Measurements from ENCODE around the gene ACACA. TPM values are rescaled to one million over a fixed set of nuclear protein-coding genes. Genes with fewer than 3 reads are reported as not detected.
A peak's percentile ranks its signal among the peaks of the same experiment; 100 is the strongest.

Gene ACACA
- total RNA-seq, 3 donors from 2014 or later (not counting 1 experiment from before 2014, with no cell fraction given) = 22.9 to 23.9 (median 23.6) TPM

DNA sequence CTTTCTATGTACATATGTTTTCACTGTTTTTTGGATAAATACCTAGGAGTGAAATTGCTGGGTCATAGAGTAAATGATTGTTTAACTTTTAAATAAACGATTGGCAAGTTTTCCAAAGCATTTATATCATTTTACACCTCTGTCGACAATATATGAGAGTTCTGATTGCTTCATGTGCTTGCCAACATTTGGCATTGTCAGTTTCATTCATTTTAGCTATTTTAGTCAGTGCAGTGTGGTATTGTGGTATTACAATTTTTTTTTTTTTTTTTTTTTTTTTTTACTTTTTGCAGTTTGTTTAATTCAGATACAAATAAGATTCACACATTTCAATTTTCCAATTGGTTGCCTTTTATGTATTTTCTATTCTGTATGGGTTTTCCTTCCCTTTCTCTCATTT, 26.0 kb upstream of the ACACA start:
- Mint-ChIP-seq H3K4me1 (peaks cover 10 to 15% of the 10 kb centered on the region in 2 donors), H3K27me3 (ENCODE audit: low read depth in 2 of 2) (no peaks in the 10 kb centered on the region), H3K36me3 (no peaks in the 10 kb centered on the region), H3K9me3 (no peaks in the 10 kb centered on the region), H3K27ac (no peak overlapping the region), H3K4me3 (no peak overlapping the region)
- no CpG with 5 or more reads among the region's 2 CpGs for WGBS (ENCODE audit: insufficient coverage)
- no peak for DNase-seq
- H3K9me3 ChIP-seq (ENCODE audit: control insufficient read depth, insufficient read depth, low read length) = no peaks in the 10 kb centered on the region
- ATAC-seq = no peak
- H3K27me3 ChIP-seq (ENCODE audit: control insufficient read depth, insufficient read depth, low read length) = no peaks in the 10 kb centered on the region
- peaks cover 20% of the 10 kb centered on the region for H3K36me3 ChIP-seq (ENCODE audit: control insufficient read depth, insufficient read depth, low read length)
- H3K4me1 ChIP-seq (ENCODE audit: control insufficient read depth, insufficient read depth, low read length) = no peaks in the 10 kb centered on the region
- H3K4me3 ChIP-seq (ENCODE audit: low read length) = no peak overlapping the region
- intact Hi-C loops (cut with micrococcal nuclease) = no loop called here
- no peak overlapping the region for H3K27ac ChIP-seq (ENCODE audit: low read length)
- TF ChIP-seq CTCF (IDR thresholded peaks at IDR 0.05) = no peak

GRCh38 chr17:37430051-37430627, 23.5 kb upstream of the ACACA start:
- Histone ChIP-seq H3K4me3 (ENCODE audit: low read length) (no peak overlapping the region), H3K36me3 (ENCODE audit: control insufficient read depth, insufficient read depth, low read length) (peaks cover 39% of the 10 kb centered on the region), H3K27me3 (ENCODE audit: control insufficient read depth, insufficient read depth, low read length) (no peaks in the 10 kb centered on the region), H3K27ac (ENCODE audit: low read length) (no peak overlapping the region), H3K9me3 (ENCODE audit: control insufficient read depth, insufficient read depth, low read length) (no peaks in the 10 kb centered on the region), H3K4me1 (ENCODE audit: control insufficient read depth, insufficient read depth, low read length) (no peaks in the 10 kb centered on the region)
- Mint-ChIP-seq H3K4me3 (no peak overlapping the region), H3K36me3 (no peaks in the 10 kb centered on the region), H3K4me1 (peaks cover 10 to 15% of the 10 kb centered on the region in 2 donors), H3K27me3 (ENCODE audit: low read depth in 2 of 2) (no peaks in the 10 kb centered on the region), H3K9me3 (no peaks in the 10 kb centered on the region), H3K27ac (peak overlapping the region; percentile 61 to 76)
- TF ChIP-seq CTCF (IDR thresholded peaks at IDR 0.05) = no peak
- intact Hi-C loops (cut with micrococcal nuclease) = no loop called here
- ATAC-seq (peak in 1 of 3 donors; percentile 44), DNase-seq (no peak)
- WGBS (ENCODE audit: insufficient coverage) = 64% methylated on average over 1 of the region's 1 CpG

- Mint-ChIP-seq H3K4me1 (peaks cover 10 to 15% of the 10 kb centered on the region in 2 donors), H3K9me3 (no peaks in the 10 kb centered on the region), H3K36me3 (no peaks in the 10 kb centered on the region), H3K4me3 (no peak overlapping the region), H3K27me3 (ENCODE audit: low read depth in 2 of 2) (no peaks in the 10 kb centered on the region), H3K27ac (peak overlapping the region; percentile 14 to 76)
- H3K27ac ChIP-seq (ENCODE audit: low read length) = no peak overlapping the region
- intact Hi-C loops (cut with micrococcal nuclease) = no loop called here
- WGBS (ENCODE audit: insufficient coverage) = 100% methylated on average over 1 of the region's 1 CpG
- H3K36me3 ChIP-seq (ENCODE audit: control insufficient read depth, insufficient read depth, low read length) = peaks cover 44% of the 10 kb centered on the region
- no peak for DNase-seq
- no peak for TF ChIP-seq CTCF (IDR thresholded peaks at IDR 0.05)
- H3K4me3 ChIP-seq (ENCODE audit: low read length) = no peak overlapping the region
- H3K27me3 ChIP-seq (ENCODE audit: control insufficient read depth, insufficient read depth, low read length) = no peaks in the 10 kb centered on the region
- no peak for ATAC-seq
- no peaks in the 10 kb centered on the region for H3K4me1 ChIP-seq (ENCODE audit: control insufficient read depth, insufficient read depth, low read length)
- no peaks in the 10 kb centered on the region for H3K9me3 ChIP-seq (ENCODE audit: control insufficient read depth, insufficient read depth, low read length)
Measured at GRCh38 chr17:37429453-37429852, 22.8 kb upstream of the ACACA start.

DNA sequence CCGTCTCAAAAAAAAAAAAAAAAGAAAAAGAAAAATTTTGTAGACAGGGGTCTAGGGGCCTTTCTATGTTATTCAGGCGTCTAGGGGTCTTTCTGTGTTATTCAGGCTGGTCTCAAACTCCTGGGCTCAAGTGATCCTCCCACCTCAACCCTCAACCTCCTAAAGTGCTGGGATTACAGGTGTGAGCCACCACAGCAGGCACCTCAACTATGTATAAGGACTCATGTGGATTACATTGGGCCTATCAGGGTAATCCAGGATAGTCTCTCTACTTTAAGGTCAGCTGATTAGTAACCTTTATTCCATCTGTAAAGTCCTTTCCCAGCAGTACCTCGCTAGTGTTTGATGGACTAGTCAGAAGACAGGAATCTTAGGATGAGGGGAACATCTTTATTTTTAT, 22.4 kb upstream of the ACACA start:
- Mint-ChIP-seq H3K9me3 (no peaks in the 10 kb centered on the region), H3K4me3 (no peak overlapping the region), H3K27me3 (ENCODE audit: low read depth in 2 of 2) (no peaks in the 10 kb centered on the region), H3K36me3 (no peaks in the 10 kb centered on the region), H3K4me1 (peaks cover 10 to 15% of the 10 kb centered on the region in 2 donors), H3K27ac (peak overlapping the region in 1 of 2 donors; percentile 76)
- ATAC-seq = no peak
- Histone ChIP-seq H3K9me3 (ENCODE audit: control insufficient read depth, insufficient read depth, low read length) (no peaks in the 10 kb centered on the region), H3K27ac (ENCODE audit: low read length) (no peak overlapping the region), H3K4me1 (ENCODE audit: control insufficient read depth, insufficient read depth, low read length) (no peaks in the 10 kb centered on the region), H3K36me3 (ENCODE audit: control insufficient read depth, insufficient read depth, low read length) (peaks cover 44% of the 10 kb centered on the region), H3K27me3 (ENCODE audit: control insufficient read depth, insufficient read depth, low read length) (no peaks in the 10 kb centered on the region), H3K4me3 (ENCODE audit: low read length) (no peak overlapping the region)
- WGBS (ENCODE audit: insufficient coverage) = 80% methylated on average over 1 of the region's 3 CpGs
- DNase-seq = no peak
- intact Hi-C loops (cut with micrococcal nuclease) = no loop called here
- no peak for TF ChIP-seq CTCF (IDR thresholded peaks at IDR 0.05)
